HG02588 (cell line): ENCODE measurements around the gene WBP2.
"Not testable (repeated sequence)": the region's sequence is repeated elsewhere in the genome, so short reads cannot be mapped to it uniquely, and the experiment has no call there.

ENCODE experiments used
- ATAC-seq: cut with Tn5 transposase; IDR thresholded peaks from one replicate; pipeline ENCODE4 v1.9.1; 2021; ENCODE audit warnings: mild to moderate bottlenecking, moderate library complexity; ENCODE audit not compliant: unreplicated experiment

WBP2 gene

DNA sequence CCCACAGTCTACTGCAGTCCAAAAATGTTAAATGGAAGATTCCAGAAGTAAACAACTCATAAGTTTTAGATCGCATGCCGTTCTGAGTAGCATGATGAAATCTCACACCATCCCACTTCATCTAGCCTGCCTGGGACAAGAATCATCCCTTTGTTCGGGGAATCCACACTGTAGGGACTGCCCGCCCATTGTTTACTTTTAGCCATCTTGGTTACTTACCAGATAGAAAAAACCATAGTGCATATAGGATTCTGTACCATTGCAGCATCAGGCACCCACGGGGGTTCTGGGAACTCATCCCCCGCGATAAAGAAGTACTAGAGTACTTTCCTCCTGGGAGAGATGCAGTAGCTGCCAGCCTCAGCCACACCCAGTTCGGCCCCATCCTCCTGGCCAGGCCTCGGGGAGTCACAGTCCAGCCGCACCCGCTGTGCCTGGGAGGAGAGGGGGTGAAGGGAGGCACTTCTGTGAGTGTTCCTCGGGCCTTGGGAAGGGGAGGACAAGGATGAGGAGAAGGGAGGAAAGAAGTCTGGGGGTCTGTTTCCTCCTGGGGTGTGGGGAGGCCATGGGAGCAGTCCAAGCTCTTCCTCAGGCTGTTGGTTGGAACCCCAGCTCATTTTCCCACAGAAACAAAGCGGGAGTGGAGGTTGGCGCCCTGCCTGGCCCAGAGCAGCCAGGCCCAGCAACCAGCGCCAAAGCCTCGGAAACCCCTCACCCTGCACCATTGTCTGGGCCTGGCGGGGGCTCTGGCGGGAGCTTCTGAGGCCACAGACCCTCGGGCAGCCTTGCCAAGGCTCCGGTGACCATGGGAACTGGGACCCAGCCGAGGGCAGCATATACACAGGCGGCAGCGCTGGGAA lies 14.4 kb upstream of the WBP2 start:
- no peak for ATAC-seq

DNA sequence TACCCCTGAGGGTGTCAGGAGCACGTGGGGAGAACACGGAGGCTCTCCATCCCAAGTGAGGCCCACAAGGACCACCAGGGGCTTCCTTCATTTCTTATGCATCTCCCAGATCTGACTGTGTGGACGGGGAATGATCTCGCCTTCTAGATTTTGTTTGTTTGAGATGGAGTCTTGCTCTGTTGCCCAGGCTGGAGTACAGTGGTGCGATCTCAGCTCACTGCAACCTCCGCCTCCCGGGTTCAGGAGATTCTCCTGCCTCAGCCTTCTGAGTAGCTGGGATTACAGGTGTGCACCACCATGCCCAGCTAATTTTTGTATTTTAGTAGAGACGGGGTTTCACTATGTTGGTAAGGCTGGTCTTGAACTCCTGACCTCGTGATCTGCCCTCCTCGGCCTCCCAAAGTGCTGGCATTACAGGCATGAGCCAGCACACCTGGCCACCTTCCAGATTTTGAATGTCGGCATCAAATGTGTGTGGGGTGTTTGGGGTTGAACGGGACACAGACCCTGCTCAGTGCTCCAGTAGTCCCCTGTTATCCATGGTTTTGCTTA lies 13.7 kb upstream of the WBP2 start:
- not testable (repeated sequence) for ATAC-seq

DNA sequence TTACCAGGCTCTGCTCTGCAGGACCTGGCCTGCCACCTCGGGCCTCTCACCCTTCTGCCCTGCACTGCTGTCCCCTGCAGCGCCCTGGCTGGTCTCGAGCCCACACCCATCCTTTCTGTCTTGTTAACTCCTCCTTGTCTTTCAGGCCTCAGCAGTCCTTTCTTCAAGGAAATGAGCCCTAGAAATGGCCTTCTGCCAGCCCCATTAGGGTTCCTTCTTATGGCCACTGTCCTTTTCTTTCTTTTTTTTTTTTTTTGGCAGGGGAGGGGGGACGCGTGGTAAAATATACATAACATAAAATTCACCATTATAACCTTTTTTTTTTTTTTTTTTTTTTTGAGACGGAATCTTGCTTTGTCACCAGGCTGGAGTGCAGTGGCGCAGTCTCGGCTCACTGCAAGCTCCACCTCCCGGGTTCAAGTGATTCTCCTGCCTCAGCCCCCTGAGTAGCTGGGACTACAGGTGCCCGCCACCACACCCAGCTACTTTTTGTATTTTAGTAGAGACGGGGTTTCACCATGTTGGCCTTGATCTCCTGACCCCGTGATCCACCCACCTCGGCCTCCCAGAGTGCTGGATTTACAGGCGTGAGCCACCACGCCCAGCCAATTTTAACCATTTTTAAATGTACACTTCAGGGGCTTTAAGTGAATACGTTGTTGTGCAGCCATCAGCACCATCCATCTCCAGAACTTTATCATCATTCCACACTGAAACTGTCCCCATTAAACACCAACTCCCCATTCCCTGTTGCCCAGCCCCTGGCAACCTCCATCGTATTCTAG lies 10.5 kb upstream of the WBP2 start:
- not testable (repeated sequence) for ATAC-seq

DNA sequence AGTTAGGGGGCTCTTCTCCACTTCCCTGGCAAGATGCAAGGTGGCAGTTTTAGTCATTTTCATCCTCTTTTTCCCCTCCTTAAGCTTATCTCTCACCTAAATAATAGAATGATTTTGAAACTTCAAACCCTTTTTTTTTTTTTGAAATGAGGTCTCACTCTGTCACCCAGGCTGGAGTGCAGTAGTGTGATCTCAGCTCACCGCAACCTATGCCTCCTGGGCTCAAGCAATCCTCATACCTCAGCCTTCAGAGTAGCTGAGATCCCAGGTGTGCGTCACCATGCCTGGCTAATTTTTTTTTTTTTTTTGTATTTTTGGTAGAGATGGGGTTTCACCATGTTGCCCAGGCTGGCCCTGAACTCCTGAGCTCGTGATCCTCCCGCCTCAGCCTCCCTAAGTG lies 9.8 kb upstream of the WBP2 start:
- not testable (repeated sequence) for ATAC-seq

DNA sequence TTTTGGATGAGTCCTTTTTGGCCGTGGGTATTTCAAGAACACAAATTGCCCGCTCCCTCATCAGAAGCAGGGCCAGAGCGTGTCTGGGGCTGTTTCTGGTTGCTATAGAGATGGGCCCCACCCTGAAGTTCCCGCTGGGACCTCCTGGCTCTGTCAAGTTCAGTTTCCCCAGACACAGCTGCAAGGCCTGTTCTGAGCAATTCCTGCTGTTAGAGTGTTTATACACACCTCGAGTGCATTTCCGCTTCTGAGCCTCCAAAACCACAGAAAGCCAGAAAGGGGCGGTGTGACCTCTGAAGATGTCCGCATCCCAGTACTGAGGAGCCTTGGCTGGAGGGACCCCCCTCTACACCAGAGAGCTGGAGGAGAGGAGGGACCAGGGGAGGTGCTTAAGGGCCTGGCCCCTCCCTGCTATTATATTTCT lies 9.3 kb upstream of the WBP2 start:
- ATAC-seq = peak; percentile 87

DNA sequence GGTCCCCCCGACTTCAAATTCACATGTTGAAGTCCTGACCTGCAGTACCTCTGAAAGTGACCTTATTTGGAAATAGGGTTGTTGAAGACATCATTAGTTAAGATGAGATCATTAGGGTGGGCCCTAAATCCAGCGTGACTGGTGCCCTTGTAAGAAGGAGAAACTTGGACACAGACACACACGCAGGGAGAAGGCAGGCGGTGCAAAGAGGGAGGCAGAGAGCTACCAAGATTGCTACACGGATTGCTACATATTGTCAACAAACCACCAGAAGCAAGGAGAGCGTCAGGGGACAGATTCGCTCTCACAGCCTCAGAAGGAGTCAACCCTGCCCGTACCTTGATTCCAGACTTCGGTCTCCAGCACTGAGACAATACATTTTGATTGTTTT lies 6.8 kb upstream of the WBP2 start:
- ATAC-seq = no peak

DNA sequence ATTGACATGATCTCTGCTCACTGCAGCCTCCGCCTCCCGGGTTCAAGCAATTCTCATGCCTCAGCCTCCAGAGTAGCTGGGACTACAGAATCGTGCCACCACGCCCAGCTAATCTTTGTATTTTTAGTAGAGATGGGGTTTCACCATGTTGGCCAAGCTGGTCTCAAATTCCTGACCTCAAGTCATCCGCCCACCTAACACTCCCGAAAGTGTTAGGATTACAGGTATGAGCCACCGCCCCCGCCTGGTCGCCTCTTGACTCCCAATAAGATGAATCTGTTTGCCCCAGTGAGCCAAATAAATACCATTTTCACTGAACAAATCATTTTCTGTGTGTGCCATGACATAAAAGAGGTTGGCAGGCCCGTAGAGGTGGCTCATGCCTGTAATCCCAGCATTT lies 4.2 kb upstream of the WBP2 start:
- not testable (repeated sequence) for ATAC-seq

DNA sequence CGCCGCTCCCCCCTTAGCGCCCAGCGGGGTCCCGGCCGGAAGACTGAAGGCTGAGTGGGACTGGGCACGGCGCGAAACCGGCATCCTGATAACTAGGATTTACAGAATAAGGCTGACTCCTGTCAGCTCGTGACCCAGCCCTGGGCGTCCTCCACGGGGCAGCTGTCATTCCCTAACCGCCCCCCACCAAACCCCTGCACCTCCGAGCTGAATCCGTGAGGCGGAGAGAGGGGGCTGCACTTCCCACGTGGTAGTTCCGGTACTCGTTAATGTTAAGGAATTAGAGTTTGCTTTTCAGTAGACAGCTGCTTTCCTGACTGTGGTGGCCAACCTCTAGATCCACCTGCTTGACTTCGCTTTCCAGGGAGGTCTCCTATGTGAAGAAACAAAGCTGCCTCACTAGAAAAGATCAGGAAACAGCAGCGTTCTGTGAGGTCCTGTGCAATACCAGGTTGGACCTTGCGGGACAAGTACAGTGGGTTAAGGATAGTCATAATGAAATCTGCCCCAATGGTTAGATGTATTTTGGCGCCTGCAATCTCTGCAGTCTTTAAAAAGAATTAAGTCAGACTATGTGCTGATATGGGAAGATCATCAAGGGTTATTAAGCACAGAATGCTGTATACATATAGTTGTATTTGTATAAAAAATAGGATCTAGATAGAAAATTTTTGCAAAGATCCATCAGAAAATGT lies 1.1 kb upstream of the WBP2 start:
- ATAC-seq = no peak

DNA sequence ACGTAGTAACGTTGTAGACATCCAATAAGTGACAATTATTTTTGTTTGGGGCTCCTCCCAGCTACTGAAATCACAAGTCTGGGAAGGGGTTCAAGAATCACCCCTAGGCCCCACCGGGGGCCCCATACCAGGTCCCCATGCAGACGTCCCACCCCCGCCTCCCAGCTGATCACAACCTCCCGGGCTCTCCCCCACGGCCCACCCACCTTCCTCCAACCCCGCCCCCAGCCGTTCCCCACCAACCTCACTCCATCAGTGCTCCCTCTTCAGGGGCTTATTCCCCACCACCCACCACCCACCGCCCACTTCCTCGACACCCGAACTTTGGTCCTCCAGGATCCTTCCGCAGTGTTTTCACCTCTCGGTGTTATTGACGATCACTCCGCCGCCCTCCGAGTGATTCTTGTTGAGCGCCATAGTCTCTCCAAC lies 240 bp downstream of the WBP2 start:
- no peak for ATAC-seq

DNA sequence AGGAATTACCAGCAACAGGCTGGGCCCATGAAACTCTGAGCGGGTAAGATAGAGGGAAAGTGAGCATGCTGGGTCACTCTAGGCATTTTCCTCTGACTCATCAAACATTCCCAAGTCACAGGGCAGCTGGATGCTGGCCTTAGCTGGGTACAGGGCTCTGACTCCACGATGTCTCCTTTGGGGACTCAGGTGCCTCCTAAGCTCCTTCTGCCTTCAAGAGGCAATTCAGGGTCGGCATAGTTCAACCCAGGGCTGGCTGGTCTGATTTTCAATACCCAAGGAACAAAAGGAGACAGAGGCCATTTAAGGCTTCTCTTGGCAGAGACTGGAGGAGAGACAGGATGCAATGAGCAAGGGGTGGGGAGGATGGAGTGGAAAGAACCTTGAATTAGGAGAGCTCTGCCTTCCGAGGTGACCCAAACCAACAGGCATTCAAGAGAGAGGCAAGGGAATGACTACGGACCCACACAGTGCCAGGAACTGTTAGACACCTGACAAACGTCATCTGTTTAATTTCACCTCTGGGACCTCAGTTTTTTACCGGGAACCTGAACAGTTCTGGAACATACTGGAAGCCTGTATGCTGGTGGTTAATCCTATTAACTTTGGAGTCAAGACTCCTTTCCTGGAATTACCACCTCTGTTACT lies 910 bp downstream of the WBP2 start:
- ATAC-seq = no peak

DNA sequence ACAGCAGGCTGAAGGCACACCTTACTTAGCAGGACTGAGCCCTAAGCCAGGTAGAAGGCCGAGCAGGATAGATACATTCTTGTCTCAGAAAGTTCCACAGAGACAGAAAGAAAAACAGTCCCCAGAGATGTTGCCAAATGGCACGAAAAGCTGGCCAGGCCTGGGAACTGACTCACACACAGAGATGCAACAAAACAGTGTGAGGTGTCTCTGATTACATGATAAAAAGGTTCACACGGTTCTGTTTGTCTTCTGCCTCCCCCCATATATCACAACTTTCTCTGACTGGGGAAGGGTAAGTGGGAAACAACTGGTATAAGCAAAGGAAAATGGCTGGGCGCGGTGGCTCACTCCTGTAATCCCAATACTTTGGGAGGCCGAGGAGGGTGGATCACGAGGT lies 1.7 kb downstream of the WBP2 start:
- ATAC-seq = no peak

DNA sequence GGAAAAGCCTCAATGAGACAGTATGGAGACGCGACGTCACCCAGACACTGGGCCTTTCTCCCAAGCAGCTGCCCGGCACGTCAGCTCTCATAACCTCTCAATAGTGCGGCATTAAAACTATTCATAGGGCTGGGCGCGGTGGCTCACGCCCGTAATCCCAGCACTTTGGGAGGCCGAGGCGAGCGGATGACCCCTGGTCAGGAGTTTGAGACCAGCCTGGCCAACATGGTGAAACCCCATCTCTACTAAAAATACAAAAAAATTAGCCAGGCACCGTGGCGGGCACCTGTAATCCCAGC lies 3.5 kb downstream of the WBP2 start:
- ATAC-seq = not testable (repeated sequence)

DNA sequence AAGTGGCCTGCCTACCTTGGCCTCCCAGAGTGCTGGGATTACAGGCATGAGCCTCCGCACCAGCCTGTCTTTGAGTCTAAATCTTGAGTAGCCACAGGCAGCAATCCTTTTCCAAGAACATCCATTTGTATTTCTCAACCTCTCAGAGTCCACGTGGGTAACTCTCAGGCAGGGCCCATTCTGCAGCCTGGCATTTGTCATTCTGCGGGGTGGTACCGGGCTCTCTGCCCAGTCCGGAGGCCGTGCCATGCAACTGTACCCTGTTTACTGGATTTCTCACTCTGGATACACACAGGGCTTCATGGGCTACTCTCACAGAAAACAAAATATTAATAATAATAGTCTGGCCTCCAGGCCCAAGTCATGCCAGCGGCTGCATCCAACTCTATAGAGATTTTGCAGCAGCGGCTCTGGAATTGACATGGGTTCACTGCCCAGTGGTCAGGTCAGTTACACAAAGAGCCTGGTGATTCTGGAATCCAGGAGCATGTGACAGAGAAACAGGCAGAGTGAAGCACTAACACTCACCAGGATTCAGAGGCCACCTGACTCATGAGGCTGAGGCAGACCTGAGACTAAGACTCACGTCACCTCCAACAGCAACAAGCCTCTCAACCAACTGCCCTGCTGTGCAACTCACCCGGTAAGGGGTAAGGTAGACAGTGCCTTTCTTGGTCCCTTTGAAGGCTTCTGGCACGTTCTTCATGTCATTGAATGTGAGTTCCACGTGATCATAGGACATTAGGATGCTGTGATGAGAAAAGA lies 4.0 kb downstream of the WBP2 start:
- ATAC-seq = no peak

DNA sequence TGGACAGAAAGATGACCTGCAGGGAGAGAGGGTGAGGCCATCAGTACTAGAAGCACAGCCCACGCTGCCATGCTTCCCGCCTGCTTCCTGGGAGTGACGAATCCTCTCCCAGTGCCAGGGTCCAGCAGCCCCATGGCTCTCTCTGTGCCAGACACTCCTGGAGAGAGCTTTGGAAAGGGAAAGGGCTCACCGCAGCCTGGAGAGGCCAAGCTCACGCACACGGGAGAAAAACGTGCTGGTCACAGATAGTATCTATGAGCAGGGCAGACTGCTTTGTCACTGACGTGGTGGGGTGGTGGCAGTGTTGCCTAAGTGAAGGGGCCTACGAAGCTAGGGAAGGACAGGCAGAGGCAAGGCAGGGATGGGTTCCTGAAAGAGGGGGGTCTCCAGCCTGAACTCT lies 5.4 kb downstream of the WBP2 start:
- no peak for ATAC-seq

DNA sequence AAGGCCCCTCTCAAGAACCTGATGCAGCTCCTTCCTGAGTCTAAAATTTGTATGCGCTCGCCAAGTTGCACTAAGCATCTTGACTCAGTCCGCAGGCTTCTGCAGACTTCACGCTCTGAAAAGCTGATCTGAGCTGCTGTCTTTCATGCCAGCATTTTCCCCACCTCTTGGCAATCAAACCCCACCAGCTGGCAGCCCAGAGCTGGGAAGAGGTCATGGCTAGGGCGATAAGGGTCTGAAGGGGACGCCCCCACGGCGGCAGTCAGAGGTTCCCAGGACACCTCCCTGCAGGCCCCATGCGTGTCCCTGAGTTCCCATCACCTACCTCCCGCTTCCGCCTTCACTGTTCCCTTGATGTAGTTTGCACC lies 5.9 kb downstream of the WBP2 start:
- ATAC-seq = no peak

DNA sequence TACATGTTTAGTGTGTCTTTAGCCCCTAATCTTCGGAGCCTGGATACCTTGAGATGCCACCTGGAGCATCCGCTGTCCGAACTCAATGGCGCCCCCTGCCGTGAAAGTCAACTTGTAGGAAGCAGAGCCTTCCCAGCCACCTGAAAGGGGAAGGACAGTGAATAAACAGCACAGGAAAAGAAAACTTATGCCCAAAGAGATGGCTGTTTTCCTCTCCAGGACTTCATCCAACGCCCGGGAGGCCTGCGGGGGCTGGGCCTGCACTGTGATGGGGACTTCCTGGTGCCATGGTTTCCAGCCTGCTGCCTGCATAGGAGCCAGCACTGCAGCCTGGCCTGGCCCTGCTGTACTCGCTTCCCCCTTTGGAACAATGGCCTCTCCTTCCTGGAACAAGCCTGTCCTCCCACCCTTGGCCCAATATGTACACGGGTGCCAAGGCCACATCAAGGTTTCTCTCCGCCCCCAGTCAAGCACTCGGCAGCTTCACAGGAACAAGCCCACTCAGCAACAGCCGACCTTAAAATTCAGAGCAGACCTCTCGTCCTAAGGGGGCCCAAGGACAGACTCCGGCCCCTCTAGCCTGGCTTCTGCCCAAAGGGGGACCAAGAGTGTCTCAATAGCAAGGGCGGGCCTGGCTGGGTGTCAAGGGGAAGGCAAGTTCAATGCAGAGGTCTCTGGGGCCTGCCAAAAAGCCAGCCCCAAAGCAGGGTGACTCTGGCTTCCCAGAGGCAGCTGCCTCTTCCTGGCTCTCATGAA lies 6.4 kb downstream of the WBP2 start:
- ATAC-seq = no peak

DNA sequence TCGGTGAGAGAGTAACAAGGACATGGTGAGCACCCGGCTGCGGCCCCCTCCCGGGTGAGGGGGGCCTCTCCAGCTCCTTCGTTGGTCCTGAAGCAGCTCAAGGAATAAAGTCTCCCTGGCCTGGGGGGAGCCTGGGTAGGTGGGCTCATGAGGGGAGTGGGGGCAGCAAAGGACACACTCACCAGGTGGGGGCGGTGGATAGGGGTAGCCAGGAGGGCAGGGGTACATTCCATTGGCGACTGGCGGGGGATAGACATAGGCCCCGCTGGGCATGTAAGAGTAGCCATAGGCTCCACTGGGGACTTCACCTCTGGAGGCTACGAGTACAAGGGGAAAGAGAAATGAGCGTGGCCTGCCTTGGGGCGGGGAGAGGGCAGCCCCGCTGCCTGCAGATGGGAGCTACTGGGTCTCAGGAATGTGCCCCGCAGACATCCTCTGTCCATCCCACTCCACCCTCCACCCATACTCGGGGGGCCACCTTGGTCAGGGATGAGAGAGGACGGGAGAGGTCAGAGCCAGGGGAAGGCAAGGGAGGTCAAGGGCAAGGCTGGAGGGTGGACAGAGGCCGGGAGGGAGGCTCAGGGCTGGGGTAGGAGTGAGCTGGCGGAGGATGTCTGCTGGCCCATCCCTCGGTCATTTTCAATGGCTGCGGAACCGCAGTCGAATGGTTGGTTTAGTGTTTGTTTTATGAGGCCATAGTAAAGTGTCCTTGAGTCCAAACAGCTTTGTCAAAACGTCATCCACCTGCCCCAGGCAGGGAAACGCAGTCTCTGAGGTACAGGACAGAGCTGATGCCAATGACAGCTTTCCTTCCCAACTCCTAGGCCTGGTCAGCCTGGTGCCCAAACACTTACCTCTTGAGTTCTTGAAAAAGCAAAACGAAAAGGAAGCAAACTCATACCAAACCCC lies 7.3 kb downstream of the WBP2 start:
- no peak for ATAC-seq
